GM06990 (cell line): ENCODE data around the gene EYS.

ENCODE experiments used
- DNase-seq: peaks from one replicate; pipeline ENCODE4 v3.0.0-alpha.2; 2011; ENCODE audit not compliant: insufficient read length; ENCODE audit errors: extremely low read depth
- H3K27me3 ChIP-seq: replicated peaks from 2 replicates; pipeline ENCODE4 v1.6.0; 2011; ENCODE audit warnings: low read length; ENCODE audit not compliant: control insufficient read depth, insufficient read depth
- H3K36me3 ChIP-seq: 2 replicates; pipeline ENCODE4 v1.5.1; 2011; ENCODE audit warnings: low read length; ENCODE audit not compliant: control insufficient read depth, insufficient read depth
- H3K4me3 ChIP-seq: replicated peaks from 2 replicates; pipeline ENCODE4 v1.5.1; 2011; ENCODE audit warnings: low read depth, mild to moderate bottlenecking, control low read depth, low read length
- TF ChIP-seq, protein P1 (sequence below): IDR thresholded peaks from 2 replicates; pipeline ENCODE4 v1.5.1; 2011; ENCODE audit warnings: low read length, control low read depth, mild to moderate bottlenecking, inconsistent platforms; ENCODE audit not compliant: insufficient read depth, poor library complexity, severe bottlenecking

EYS gene

DNA sequence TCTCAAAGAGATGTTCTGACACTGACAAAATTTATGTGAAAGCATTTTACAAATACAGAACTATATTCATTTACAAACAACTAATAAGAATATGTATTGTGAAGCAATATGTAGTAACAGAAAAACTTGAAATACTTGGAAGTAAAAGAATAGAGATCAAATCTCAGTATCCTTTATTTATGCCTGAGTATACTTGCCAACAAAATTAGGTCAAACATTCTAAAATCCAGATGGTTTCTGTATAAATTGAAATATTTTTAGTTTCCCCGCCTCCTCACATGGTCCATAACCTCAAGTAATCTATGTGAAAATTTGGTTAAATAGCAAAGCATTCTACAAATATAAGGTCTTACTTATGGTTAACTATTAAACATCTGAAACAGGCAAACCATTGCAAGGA is 545.4 kb downstream of the EYS start:
- DNase-seq, result no peak
- TF ChIP-seq, protein P1, sequence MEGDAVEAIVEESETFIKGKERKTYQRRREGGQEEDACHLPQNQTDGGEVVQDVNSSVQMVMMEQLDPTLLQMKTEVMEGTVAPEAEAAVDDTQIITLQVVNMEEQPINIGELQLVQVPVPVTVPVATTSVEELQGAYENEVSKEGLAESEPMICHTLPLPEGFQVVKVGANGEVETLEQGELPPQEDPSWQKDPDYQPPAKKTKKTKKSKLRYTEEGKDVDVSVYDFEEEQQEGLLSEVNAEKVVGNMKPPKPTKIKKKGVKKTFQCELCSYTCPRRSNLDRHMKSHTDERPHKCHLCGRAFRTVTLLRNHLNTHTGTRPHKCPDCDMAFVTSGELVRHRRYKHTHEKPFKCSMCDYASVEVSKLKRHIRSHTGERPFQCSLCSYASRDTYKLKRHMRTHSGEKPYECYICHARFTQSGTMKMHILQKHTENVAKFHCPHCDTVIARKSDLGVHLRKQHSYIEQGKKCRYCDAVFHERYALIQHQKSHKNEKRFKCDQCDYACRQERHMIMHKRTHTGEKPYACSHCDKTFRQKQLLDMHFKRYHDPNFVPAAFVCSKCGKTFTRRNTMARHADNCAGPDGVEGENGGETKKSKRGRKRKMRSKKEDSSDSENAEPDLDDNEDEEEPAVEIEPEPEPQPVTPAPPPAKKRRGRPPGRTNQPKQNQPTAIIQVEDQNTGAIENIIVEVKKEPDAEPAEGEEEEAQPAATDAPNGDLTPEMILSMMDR, result no peak
- Histone ChIP-seq H3K36me3 (no peaks in the 10 kb centered on the region), H3K4me3 (no peak overlapping the region), H3K27me3 (no peaks in the 10 kb centered on the region)

DNA sequence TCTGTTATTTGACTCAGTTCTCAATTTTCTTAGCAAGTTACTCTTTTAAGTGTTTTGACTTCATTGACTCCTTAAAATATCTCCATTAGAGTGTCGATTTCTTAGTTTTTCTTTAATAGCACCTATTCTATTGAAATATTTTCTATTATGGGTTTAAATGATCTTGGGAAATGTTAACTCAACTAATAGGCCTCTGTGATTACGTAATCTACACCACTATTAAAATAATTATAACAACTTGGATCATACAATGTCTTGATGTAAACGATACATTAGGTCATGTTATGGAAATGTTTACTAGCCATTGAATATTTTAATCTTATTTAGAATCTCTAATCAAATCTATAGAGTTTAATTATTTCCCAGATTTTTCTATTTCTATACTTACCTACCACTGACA is 550.0 kb downstream of the EYS start:
- TF ChIP-seq, protein P1, result no peak
- no peaks in the 10 kb centered on the region for H3K27me3 ChIP-seq
- no peak for DNase-seq
- no peak overlapping the region for H3K4me3 ChIP-seq
- H3K36me3 ChIP-seq, result no peaks in the 10 kb centered on the region

DNA sequence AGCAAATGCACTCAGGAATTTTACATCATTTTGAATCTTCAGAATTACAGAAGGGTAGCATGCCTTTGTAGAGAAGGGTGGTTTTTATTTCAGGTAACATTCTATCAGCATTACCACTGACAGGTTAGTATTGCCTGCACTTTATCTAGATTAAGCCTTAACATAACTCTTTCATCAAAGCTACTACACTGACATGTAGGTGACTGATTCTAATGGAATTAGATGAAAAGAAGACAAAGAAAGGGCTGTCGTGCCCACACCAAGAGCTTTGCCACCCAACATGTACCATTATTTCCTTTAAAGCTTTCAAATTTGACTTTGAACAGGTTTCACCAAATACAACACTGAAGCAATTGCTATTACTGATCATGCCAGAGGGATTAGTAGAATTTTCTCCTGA is 551.9 kb downstream of the EYS start:
- no peak overlapping the region for H3K4me3 ChIP-seq
- TF ChIP-seq, protein P1, result no peak
- no peak for DNase-seq

DNA sequence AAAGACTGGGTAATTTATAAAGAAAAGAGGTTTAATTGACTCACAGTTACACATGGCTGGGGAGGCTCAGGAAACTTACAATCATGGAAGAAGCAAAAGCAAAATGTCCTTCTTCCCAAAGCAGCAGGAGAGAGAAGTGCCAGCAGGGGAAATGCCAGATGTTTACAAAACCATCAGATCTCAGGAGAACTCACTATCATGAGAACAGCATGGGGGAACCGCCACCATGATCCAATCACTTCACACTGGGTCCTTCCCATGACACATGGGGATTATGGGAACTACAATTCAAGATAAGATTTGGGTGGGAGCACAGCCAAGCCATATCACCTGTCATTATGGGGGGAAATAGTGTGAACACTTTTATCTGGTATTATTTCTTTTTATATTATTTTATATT is 557.2 kb downstream of the EYS start:
- DNase-seq, result no peak
- TF ChIP-seq, protein P1, result no peak
- H3K4me3 ChIP-seq, result no peak overlapping the region
- H3K36me3 ChIP-seq, result no peaks in the 10 kb centered on the region
- no peaks in the 10 kb centered on the region for H3K27me3 ChIP-seq

More for the DNA sequence above, 551.9 kb downstream of the EYS start:
- Histone ChIP-seq H3K36me3 (no peaks in the 10 kb centered on the region), H3K27me3 (no peaks in the 10 kb centered on the region)

DNA sequence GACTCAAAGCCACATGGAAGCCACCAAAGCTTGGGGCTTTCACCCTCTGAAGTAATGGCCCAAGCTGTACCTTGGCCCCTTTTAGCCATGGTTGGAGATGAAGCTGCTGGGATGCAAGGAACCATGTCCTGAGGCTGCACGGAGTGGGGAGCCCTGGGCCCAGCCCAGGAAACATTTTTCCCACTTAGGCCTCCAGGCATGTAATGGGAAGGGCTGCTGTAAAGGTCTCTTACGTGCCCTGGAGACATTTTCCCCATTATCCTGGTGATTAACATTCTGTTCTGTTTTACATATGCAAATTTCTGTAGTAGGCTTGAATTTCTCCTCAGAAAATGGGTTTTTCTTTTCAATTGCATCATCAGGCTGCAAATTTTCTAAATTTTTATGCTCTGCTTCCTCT is 558.2 kb downstream of the EYS start:
- DNase-seq, result no peak
- H3K27me3 ChIP-seq, result no peaks in the 10 kb centered on the region
- H3K4me3 ChIP-seq, result no peak overlapping the region
- TF ChIP-seq, protein P1, result no peak
- no peaks in the 10 kb centered on the region for H3K36me3 ChIP-seq

DNA sequence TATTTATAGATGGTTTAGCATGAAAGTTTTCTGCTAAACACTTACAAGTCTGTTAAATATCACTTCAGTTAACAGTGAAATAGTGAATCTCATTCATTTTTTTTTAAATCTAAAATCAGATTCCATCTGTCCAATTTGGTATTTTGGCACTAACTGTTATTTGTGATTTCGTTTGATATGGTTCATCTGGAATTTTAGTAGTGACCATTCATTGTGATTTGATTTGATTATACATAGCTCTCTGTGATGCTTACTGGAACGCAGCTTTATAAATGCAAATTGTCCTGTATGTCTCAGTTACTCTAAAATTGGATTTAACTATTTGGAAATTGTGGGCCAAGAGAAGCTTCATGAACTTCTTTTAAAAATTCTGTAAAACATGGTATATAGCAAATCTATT is 571.5 kb downstream of the EYS start:
- TF ChIP-seq, protein P1, result no peak
- Histone ChIP-seq H3K4me3 (no peak overlapping the region), H3K36me3 (no peaks in the 10 kb centered on the region), H3K27me3 (no peaks in the 10 kb centered on the region)
- no peak for DNase-seq
